Activated B cell treated with CpG ODN at 0.5 μM for 24 hours (primary cell): ENCODE data around the gene SRPK3. TPM values are rescaled to one million over a fixed set of nuclear protein-coding genes. Genes with fewer than 3 reads are reported as not detected.

ENCODE experiments used
- ATAC-seq: fragments of 200-7000 bp; cut with Tn5 transposase; one replicate; pipeline ENCODE4 v1.10.0; 2021; ENCODE audit warnings: low read depth, mild to moderate bottlenecking, moderate library complexity
- CTCF ChIA-PET: fragments of 350-600 bp; sonication (Branson Sonifier 250); formaldehyde crosslinking; loops from one replicate; lab custom pipeline; 2021; ENCODE audit warnings: antibody characterized with exemption; lab: Charles Lee
- POLR2A ChIA-PET: fragments of 350-600 bp; sonication (Branson Sonifier 250); formaldehyde crosslinking; loops from one replicate; lab custom pipeline; 2021; ENCODE audit warnings: antibody characterized with exemption; lab: Charles Lee
- DNase-seq: peaks from one replicate; pipeline ENCODE4 v3.0.0; 2022
- H3K27ac Mint-ChIP-seq: one replicate; pipeline ENCODE4 v1.8.0; 2020; ENCODE audit warnings: mixed read lengths
- H3K27me3 Mint-ChIP-seq: one replicate; pipeline ENCODE4 v1.8.0; 2021; ENCODE audit warnings: mixed read lengths
- H3K36me3 Mint-ChIP-seq: one replicate; pipeline ENCODE4 v1.8.0; 2021; ENCODE audit warnings: low read depth, mixed read lengths
- H3K4me1 Mint-ChIP-seq: one replicate; pipeline ENCODE4 v1.8.0; 2021; ENCODE audit warnings: mixed read lengths
- H3K4me3 Mint-ChIP-seq: one replicate; pipeline ENCODE4 v1.8.0; 2020; ENCODE audit warnings: mild to moderate bottlenecking, mixed read lengths
- H3K9me3 Mint-ChIP-seq: one replicate; pipeline ENCODE4 v1.8.0; 2020; ENCODE audit warnings: mixed read lengths
- CTCF ChIP-seq: fragments of 200-600 bp; IDR thresholded peaks from one replicate; pipeline ENCODE4 v1.8.0; 2022; ENCODE audit warnings: antibody characterized with exemption, mild to moderate bottlenecking
- intact Hi-C: fragments of 100-400 bp; cut with micrococcal nuclease; formaldehyde crosslinking; loops from one replicate; pipeline ENCODE4 v1.15.1; 2024
- total RNA-seq: library from RNA; stranded (reverse); gene quantifications from 2 replicates; pipeline ENCODE4 v1.2.3, GENCODE V29; 2022

SRPK3 gene
- total RNA-seq, 1 donor from 2014 or later, result not detected

GRCh38 chrX:153755136-153755535 is 25.7 kb upstream of the SRPK3 start:
- CTCF ChIA-PET, result interaction anchor here (1.3 kb wide), 1 partner anchor 12 kb away, joined by 3 read pairs; no protein-coding TSS in a partner anchor

GRCh38 chrX:153761863-153762262 is 19.0 kb upstream of the SRPK3 start:
- intact Hi-C loops, result loop anchor here (5.0 to 10.0 kb wide), 3 partner anchors 35 to 817 kb away; partner anchors contain the start of gene SLC6A8
- no peaks in the 10 kb centered on the region for H3K36me3 Mint-ChIP-seq
- peaks cover 24% of the 10 kb centered on the region for H3K4me1 Mint-ChIP-seq
- CTCF ChIA-PET, result no interaction called here
- no peak overlapping the region for H3K4me3 Mint-ChIP-seq
- ATAC-seq (no peak), DNase-seq (peak; percentile 4)
- POLR2A ChIA-PET, result no interaction called here
- H3K27me3 Mint-ChIP-seq, result no peaks in the 10 kb centered on the region
- TF ChIP-seq CTCF, result no peak
- no peak overlapping the region for H3K27ac Mint-ChIP-seq
- no peaks in the 10 kb centered on the region for H3K9me3 Mint-ChIP-seq

More at GRCh38 chrX:153755136-153755535, 25.7 kb upstream of the SRPK3 start:
- intact Hi-C loops, result no loop called here
- ATAC-seq (no peak), DNase-seq (no peak)
- no peaks in the 10 kb centered on the region for H3K27me3 Mint-ChIP-seq
- H3K4me3 Mint-ChIP-seq, result no peak overlapping the region
- H3K27ac Mint-ChIP-seq, result no peak overlapping the region
- POLR2A ChIA-PET, result interaction anchor here (0.6 to 0.7 kb wide), 3 partner anchors 39 to 285 kb away, joined by 3 to 6 read pairs (median 5); partner anchors contain the start of genes IDH3G and SSR4
- peaks cover 19% of the 10 kb centered on the region for H3K4me1 Mint-ChIP-seq
- TF ChIP-seq CTCF, result no peak
- H3K9me3 Mint-ChIP-seq, result no peaks in the 10 kb centered on the region
- no peaks in the 10 kb centered on the region for H3K36me3 Mint-ChIP-seq

GRCh38 chrX:153762626-153763173 is 18.1 kb upstream of the SRPK3 start:
- Mint-ChIP-seq H3K9me3 (no peaks in the 10 kb centered on the region), H3K4me1 (peaks cover 21% of the 10 kb centered on the region), H3K27me3 (no peaks in the 10 kb centered on the region), H3K4me3 (no peak overlapping the region), H3K36me3 (no peaks in the 10 kb centered on the region), H3K27ac (no peak overlapping the region)
- no peak for ATAC-seq
- intact Hi-C loops, result loop anchor here (5.0 to 10.0 kb wide), 3 partner anchors 35 to 818 kb away; partner anchors contain the start of gene SLC6A8
- no peak for TF ChIP-seq CTCF
- DNase-seq, result no peak
- POLR2A ChIA-PET, result interaction anchor here (0.8 kb wide), 1 partner anchor 184 kb away, joined by 3 read pairs; no protein-coding TSS in a partner anchor
- CTCF ChIA-PET, result interaction anchor here (2.9 kb wide), 1 partner anchor 185 kb away, joined by 20 read pairs; no protein-coding TSS in a partner anchor

GRCh38 chrX:153763298-153763932 is 17.4 kb upstream of the SRPK3 start:
- no peak for ATAC-seq
- H3K27ac Mint-ChIP-seq, result no peak overlapping the region
- intact Hi-C loops, result loop anchor here (5.0 to 10.0 kb wide), 3 partner anchors 36 to 819 kb away; partner anchors contain the start of gene SLC6A8
- ChIA-PET POLR2A (interaction anchor here (0.8 kb wide), 1 partner anchor 184 kb away, joined by 3 read pairs; no protein-coding TSS in a partner anchor), CTCF (interaction anchor here (2.9 kb wide), 1 partner anchor 184 kb away, joined by 20 read pairs; no protein-coding TSS in a partner anchor)
- H3K9me3 Mint-ChIP-seq, result no peaks in the 10 kb centered on the region
- H3K4me3 Mint-ChIP-seq, result no peak overlapping the region
- no peak for TF ChIP-seq CTCF
- H3K36me3 Mint-ChIP-seq, result no peaks in the 10 kb centered on the region
- no peak for DNase-seq
- H3K4me1 Mint-ChIP-seq, result peaks cover 17% of the 10 kb centered on the region
- H3K27me3 Mint-ChIP-seq, result no peaks in the 10 kb centered on the region
